Measurements from ENCODE around the gene MANF.
A peak's percentile ranks its signal among the peaks of the same experiment; 100 is the strongest.

Gene MANF

DNA sequence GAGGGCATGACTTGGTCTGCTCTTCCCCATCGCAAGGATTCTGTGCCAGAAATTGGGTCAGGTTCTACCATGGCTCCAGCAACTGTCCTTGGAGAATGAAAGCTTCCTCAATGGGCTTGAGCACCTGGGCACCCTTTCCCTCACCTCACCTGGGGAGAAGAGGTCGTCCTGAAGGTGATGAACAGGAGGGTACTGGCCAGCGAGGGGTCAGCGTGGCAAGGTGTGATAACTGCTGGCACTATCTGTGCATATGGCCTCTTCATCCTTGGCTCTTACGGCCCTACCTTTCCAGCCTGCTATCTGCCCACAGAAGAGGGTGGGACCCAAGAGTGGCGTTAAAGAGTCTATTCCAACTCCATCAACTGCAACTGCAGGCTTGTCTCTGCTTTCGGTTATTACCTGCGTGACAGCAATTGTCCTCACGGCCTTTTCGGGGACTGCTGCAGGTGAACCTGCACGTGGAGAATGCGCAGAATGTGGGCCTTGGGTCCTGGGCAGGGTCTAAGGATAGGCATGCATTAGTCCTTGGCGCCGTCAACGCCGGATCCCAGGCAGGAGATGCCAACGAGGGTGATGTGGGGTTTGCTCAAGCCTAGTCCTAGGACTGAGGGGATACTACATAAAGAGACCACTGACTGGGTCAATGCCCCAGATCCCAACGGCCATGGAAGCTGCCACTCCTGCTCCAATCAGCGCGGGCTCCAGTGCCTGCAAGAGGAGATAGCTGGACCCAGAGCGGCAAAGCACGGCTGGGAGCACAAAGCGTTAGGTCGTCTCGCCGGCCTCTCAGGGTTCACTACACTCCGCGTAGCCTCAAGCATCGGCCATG, 5.4 kb downstream of the MANF start:
- DNase-seq (ENCODE audit: low read depth in 2 of 2): no peak

DNA sequence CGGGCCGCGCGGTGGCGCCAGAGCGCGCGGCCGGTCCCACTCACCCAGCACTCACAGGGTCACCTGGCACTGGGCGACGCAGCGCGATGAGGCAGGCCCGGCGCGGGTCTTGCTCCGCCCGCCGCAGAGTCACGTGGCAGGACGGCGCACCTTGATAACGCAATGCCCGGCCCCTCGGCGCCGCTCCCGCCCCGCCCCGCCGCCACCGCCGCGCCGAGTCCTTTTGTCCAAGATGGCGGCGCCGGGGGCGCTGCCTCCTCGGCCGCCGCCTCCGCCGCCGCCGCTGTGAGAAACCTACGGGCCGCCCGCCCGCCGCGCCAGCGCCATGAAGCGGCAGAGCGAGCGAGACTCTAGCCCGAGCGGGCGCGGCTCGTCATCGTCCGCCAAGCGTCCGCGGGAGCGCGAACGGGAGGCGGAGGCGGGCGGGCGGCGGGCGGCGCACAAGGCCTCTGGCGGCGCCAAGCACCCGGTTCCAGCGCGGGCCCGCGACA, 6.0 kb downstream of the MANF start, which contains the start of gene RBM15B:
TSS of gene RBM15B (plus strand) at position 211 of the 491 bp plus-strand sequence. CDS start at position 326, 115 bp downstream.
- peak; percentile 92 to 98 for DNase-seq (ENCODE audit: low read depth in 2 of 2)

DNA sequence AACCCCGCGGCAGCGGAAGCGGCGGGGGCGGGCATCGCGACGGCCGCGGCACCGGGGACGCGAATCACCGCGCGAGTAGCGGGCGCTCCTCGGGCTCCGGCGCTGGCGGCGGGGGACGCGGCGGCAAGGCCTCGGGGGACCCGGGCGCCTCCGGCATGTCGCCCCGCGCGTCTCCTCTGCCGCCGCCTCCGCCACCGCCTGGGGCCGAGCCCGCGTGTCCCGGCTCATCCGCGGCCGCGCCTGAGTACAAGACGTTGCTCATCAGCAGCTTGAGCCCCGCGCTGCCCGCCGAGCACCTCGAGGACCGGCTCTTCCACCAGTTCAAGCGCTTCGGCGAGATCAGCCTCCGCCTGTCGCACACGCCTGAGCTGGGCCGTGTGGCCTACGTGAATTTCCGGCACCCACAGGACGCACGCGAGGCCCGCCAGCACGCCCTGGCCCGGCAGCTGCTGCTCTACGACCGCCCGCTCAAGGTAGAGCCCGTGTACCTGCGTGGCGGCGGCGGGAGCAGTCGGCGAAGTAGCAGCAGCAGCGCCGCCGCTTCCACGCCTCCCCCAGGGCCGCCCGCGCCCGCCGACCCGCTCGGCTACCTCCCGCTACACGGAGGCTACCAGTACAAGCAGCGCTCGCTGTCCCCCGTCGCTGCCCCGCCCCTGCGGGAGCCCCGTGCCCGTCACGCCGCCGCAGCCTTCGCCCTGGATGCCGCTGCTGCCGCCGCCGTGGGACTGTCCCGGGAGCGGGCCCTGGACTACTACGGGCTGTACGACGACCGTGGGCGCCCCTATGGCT, 6.7 kb downstream of the MANF start:
- DNase-seq (ENCODE audit: low read depth in 2 of 2): peak in 1 of 2 donors; percentile 49

DNA sequence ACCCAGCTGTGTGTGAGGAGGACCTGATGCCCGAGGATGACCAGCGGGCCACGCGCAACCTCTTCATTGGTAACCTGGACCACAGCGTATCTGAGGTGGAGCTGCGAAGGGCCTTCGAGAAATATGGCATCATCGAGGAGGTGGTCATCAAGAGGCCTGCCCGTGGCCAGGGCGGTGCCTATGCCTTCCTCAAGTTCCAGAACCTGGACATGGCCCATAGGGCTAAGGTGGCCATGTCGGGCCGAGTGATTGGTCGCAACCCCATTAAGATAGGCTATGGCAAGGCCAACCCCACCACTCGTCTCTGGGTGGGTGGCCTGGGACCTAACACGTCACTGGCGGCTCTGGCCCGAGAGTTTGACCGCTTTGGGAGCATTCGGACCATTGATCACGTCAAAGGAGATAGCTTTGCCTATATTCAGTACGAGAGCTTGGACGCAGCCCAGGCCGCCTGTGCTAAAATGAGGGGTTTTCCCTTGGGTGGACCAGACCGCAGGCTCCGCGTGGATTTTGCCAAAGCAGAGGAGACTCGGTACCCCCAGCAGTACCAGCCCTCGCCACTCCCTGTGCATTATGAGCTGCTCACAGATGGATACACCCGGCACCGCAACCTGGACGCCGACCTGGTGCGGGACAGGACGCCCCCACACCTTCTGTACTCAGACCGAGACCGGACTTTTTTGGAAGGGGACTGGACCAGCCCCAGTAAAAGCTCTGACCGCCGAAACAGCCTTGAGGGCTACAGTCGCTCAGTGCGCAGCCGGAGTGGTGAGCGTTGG, 7.5 kb downstream of the MANF start:
- DNase-seq (ENCODE audit: low read depth in 2 of 2): no peak

DNA sequence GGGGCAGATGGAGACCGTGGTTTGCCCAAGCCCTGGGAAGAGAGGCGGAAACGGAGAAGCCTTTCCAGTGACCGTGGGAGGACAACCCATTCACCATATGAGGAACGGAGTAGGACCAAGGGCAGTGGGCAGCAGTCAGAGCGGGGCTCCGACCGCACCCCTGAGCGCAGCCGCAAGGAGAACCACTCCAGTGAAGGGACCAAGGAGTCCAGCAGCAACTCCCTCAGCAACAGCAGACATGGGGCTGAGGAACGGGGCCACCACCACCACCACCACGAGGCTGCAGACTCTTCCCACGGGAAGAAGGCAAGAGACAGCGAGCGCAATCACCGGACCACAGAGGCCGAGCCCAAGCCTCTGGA, 8.0 kb downstream of the MANF start:
- no peak for DNase-seq (ENCODE audit: low read depth in 2 of 2)

DNA sequence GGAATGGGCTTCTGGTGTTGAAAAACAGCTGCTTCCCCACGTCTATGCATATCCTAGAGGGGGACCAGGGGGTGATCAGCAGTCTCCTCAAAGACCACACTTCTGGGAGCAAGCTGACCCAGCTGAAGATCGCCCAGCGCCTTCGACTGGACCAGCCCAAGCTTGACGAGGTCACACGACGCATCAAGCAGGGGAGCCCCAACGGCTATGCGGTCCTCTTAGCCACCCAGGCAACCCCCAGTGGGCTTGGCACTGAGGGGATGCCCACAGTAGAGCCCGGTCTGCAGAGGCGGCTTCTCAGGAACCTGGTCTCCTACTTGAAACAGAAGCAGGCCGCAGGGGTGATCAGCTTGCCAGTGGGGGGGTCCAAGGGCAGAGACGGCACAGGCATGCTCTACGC, 8.5 kb downstream of the MANF start:
- DNase-seq (ENCODE audit: low read depth in 2 of 2): no peak

DNA sequence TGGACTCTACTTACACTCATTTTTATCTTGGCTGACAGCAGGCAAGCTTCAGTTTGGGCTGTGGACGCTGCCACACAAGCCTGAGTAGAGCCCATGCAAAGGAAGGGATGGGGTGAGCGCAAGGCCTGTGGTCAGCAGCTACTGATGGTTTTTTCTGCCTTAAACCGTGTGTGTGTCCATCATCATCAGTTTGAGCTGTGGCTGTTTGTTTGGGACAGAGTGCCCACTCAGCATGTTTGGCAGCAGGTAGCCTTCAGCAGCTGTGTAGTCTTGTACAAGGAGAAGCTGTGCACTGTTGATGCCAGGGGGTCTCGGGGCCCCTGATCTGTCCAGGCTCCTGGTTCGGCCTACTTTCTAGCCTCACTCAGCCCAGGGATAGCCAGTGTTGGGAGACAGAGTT, 9.4 kb downstream of the MANF start:
- DNase-seq (ENCODE audit: low read depth in 2 of 2): no peak

DNA sequence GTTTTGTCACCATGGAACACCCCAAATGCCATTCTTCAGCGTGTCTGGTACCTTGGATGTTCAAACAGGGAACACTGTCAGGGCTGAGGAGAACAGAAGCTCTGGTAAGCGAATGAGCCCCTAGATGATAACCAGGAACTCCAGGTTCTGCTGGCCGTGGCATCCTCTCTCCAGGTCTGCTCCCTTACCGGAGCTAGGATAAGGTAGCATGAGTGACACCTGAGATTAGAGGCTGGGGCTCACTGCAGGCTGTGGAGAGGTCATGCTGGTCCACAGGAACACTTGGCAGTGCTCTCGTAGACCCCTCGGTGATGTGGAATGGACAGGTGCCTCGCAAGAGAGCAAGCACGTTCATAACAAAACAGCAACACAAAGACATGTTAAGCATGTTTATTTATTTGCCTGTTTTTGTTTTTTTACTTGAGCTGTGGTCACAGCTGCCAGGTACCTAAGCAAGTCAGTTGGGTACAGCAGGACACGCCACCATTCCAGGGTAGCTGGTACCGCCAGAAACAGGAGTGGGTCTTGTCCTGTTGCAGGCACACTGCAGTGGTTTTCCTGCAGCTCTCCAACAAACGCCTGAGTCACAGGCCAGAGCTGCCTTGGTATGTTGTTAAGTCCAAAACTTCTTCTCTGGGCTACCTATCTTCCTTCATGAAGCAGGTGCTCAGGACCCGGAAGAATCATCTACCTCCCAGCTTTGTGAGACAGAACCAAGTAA, 10.6 kb downstream of the MANF start:
- DNase-seq (ENCODE audit: low read depth in 2 of 2): no peak

DNA sequence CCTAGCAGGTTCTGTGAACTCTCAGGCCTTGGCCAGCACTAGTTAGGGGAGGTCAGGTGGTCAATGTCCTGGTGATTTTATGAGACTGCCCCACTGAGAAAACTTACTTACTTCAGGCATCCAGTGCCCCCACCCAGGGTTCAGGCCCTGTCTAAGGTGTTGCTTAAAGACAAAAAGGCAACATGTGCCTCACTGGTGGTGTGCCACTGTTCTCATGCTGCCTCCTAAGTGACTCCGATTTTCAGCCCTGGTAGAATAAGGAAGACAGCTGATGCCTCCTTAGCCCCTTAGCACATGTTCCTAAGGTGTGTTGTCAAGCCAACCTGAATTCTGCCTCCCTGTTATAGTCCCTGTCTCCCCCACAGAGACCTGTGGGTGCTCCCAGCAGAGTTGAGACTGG, 11.3 kb downstream of the MANF start:
- DNase-seq (ENCODE audit: low read depth in 2 of 2): no peak

DNA sequence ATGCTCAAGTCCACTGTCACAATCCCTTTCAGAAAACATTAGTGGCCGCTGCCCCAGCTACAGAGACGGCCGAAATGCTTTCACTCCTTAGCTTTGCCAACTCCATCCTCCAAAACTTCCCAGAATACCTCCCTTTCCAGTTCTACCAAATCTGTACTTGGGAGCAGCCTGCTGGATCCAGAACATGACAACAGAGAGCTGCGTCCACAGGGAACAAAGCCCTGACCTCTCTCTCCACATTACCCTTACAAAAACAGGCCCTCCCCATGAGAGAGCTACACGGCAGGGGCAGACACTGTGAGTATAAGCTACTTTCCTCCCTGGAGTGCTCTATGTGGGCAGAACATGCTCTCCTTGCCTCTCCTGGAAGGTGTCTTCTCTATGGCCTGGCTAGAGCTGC, 12.3 kb downstream of the MANF start:
- DNase-seq (ENCODE audit: low read depth in 2 of 2): no peak

DNA sequence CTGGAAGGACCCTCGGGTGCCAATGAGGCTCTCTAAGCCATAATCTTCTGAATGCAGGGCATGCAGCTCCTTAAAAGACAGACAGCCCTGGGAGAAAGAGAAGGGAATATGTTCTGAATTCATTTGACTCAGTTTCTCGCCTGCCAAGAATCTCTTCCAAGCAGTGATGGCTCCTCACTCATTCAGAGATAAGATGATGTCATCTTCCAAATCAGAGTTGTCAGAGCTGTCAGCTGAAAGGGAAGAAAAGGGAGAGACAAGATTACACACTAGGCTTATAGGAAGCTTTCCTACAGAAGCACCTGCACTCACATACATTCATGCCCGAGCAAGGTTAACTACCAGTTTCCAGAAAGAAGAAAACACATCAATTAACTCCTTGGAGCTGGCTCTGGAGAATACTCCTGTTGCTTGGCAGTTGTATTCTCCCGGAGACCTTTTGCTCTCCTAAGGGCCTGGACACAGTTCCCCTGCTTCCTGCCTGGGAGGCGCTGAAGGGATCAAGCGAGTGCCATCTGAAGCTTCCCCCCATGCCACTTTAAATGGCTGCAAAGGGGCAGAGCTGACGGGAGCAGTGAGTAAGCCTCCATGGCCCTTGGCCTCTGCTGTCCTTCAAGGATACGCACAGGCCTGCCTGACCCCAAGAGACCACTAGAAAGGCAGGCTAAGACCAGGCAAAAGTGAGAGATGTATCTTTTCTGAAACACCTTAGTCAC, 13.7 kb downstream of the MANF start:
- no peak for DNase-seq (ENCODE audit: low read depth in 2 of 2)

DNA sequence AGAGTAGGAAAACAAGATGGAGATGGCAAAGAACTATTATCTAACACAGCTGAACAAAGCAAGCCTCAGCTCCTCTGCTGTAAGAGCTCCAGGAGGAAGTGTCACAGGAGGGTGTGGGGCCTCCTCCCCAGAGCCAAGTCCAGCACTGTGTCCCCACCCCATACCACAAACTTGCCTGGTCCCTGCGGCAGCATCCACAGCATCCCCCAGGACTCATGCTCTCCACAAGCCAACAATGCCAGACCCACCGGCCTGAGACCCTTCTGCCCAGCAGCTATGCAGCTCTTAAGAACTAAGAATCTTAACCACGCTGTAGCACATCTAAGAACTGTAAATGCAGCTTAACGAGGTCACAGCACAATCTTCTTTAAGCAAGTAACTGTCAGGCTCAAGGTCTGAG, 15.1 kb downstream of the MANF start:
- DNase-seq (ENCODE audit: low read depth in 2 of 2): no peak

DNA sequence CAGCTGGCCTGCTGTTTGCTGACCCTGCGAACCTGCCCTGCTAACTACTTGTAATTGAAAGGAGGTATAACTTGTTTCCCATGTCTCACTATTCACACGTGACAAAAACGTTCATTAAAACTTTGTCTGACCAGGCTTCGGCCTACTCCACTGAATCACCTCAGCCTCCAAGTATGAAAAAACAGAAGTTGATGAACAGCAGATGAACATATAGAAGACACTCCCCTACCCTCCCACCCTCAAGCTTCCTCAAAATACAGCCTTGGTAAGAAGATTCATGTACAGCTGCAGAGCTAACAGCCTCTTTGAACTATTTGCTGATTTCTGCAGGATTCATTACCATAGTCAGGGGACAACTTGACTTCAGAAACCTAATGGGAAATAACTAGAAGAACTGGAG, 16.6 kb downstream of the MANF start:
- DNase-seq (ENCODE audit: low read depth in 2 of 2): no peak

DNA sequence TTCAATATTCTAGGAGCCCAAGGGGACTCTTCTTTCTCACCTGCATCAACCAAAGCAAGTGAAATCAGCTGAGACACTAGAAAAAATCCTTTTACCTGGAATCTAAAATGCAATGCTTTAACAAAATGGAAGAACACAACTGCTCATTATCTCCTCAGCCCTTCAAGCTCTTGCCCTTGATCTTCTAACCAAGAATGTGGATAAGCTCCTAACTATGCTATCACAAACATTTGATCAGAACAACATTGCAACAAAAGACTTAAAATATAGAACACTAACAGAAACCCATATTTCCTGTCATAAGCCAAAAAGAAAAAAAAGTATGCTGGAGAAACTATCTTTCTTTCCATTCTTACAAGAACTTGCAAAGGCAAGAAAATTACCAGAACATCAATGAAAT, 18.6 kb downstream of the MANF start:
- no peak for DNase-seq (ENCODE audit: low read depth in 2 of 2)

DNA sequence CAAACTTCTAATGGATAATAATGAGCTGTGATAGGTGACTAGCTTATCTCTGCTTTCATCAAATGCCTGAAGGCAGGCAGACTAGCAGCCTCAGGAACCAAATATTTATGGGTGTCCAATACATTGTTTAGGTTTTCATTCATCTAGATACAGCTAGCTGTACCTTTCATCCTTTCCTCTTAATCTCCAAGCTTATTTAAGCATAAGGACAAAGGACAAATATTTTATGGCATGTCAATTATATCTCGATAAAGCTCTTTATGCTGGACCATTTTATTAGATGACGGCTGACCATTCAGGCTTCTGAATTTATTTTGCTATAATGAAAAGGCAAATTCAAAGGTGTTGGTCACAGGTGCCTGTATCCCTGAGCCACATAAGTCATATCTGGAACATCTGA, 22.9 kb downstream of the MANF start:
- no peak for DNase-seq (ENCODE audit: low read depth in 2 of 2)

DNA sequence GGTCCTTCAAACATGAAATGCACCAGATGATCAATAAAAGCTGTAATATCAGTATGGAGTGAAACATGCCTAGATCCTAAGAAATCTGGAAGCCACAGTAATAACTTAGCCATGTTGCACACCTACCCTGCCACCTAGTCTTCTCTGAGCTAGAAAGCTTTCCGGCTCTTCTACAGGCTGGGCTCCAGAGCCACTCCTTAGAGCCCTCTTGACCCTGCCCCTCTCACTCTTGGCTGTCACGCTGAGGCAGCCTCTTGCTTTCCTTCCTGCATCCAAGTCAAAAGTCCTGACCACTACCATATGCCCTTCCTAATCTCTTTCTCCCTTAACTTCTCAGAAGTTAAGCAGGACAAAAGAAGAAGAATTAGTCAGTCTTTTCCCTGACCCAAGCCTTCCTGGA, 23.7 kb downstream of the MANF start:
- no peak for DNase-seq (ENCODE audit: low read depth in 2 of 2)

DNA sequence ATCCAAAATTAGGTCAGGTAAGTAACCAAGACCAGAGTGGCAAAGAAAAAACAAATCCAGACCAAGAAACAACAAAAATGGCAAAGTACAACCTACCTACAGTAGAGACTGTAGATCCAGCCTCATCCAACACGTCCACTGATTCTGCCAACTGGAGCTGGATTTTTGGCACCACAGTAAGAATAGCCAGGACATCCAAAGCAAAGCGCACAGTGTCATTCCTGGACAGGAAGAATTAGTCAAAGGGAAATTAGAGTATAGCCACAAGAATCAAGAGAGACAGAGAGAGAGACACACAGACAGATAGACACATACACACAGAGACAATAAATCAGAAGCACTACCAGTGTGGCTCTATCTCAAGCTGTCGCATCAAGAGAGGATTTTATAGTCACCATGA, 37.1 kb downstream of the MANF start:
- no peak for DNase-seq (ENCODE audit: low read depth in 2 of 2)

DNA sequence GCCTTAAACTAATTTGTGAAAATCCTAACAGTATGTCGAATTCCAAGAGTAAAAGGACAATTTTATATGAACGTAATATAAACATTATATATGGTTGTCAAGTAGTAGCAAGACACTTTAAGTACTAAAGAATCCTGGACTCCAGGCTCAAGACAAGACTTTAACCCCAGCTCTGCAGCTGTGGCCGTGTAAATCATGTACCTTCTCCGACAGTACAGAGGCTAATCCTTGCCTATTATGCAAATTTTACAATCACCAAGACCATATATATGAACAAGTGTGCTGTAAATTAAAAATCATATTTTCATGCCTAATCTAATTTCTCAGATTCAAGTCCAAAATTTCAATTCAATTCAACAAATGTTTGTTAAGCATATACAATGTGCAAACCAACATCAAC, 41.8 kb downstream of the MANF start:
- DNase-seq (ENCODE audit: low read depth in 2 of 2): no peak

DNA sequence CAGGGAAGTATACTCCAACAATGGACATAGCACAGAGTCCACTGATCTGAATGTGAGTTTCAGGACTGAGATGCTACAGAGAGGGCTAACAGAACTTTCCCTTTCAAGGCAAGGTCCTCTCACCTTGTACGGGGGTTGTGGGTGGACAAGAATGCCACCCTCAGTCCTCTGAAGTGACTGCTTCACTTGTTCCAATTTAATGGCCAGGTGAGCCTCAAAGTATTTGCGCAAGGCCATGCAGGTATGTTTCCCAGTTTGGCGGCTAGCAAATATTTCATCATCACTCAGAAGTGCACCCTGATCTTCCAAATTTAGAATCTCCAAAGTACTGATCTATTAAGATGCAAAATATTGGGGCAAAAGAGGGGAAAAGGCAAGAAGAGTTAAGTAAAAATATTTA, 44.0 kb downstream of the MANF start:
- no peak for DNase-seq (ENCODE audit: low read depth in 2 of 2)

DNA sequence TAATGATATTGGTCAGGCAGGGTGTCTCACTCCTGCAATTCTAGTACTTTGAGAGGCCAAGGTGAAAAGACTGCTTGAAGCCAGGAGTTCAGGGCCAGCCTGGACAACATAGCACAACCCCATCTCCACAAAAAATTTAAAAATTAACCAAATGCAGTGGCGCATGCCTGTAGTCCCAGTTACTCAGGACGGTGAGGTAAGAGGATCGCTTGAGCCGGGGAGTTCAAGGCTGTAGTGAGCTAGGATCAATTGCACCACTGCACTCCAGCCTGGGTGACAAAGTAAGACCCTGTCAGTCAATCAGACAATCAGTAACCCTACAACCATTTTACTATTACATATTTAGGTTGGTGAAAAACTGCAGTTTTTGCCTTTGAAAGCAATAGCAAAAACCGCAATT, 49.0 kb downstream of the MANF start:
- no peak for DNase-seq (ENCODE audit: low read depth in 2 of 2)

DNA sequence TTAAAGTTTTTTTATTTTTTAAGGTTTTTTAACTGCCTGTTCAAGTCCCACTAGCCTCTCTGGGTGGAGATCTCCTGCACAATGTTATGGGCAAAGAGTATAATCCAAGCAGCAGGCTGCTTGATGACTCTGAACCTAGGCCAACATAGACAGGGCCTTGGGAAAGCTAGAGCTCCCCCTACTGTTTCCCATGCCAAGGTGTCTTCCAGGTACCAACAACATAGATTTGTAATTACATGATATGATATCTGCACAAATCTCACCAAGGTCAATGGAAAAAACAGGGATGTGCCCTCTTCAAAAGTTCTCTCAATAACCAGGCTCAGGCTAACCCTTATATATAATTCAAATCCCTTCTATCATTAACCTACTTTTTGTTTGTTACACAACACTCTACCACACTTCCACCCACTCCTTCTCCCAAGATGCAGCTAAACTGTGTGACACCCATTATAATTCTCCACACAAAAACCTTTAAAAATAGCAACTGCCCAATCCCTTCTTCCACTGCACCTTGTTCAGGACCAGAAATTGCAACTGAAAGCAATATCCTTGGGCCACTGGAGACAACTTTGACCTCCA, 49.7 kb downstream of the MANF start:
- peak; percentile 9 to 11 for DNase-seq (ENCODE audit: low read depth in 2 of 2)
